ENCODE data around the gene BTRC. TPM values are rescaled to one million over a fixed set of nuclear protein-coding genes. Genes with fewer than 3 reads are reported as not detected.

BTRC gene
- total and polyA plus RNA-seq, 12 donors: 10.0 to 35.3 (median 20.3) TPM

GRCh38 chr10:101492205-101492604 lies 138.2 kb downstream of the BTRC start:
- Histone ChIP-seq H3K9me3 (replicated peaks in 1 of 3) (no peaks in the 10 kb centered on the region), H3K27me3 (no peaks in the 10 kb centered on the region), H3K4me1 (replicated peaks in 1 of 2) (peaks cover 0 to under 1% of the 10 kb centered on the region in 2 donors), H3K27ac (no peak overlapping the region), H3K36me3 (replicated peaks in 1 of 2) (no peaks in the 10 kb centered on the region), H3K4me3 (no peak overlapping the region)
- TF ChIP-seq POLR2A (IDR thresholded peaks at IDR 0.05): no peak
- TF ChIP-seq, protein P1, sequence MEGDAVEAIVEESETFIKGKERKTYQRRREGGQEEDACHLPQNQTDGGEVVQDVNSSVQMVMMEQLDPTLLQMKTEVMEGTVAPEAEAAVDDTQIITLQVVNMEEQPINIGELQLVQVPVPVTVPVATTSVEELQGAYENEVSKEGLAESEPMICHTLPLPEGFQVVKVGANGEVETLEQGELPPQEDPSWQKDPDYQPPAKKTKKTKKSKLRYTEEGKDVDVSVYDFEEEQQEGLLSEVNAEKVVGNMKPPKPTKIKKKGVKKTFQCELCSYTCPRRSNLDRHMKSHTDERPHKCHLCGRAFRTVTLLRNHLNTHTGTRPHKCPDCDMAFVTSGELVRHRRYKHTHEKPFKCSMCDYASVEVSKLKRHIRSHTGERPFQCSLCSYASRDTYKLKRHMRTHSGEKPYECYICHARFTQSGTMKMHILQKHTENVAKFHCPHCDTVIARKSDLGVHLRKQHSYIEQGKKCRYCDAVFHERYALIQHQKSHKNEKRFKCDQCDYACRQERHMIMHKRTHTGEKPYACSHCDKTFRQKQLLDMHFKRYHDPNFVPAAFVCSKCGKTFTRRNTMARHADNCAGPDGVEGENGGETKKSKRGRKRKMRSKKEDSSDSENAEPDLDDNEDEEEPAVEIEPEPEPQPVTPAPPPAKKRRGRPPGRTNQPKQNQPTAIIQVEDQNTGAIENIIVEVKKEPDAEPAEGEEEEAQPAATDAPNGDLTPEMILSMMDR (IDR thresholded peaks at IDR 0.05): no peak
- 93 to 96% (median 94%) methylated on average over 3 of the region's 3 CpGs for WGBS, 4 donors
- no peak for DNase-seq
- intact Hi-C loops (cut with DNase I): no loop called here

- intact Hi-C loops (cut with DNase I): no loop called here
- WGBS, 4 donors: 92 to 96% (median 93%) methylated on average over 1 of the region's 1 CpG
- Histone ChIP-seq H3K27me3 (no peaks in the 10 kb centered on the region), H3K9me3 (replicated peaks in 1 of 3) (no peaks in the 10 kb centered on the region), H3K4me1 (replicated peaks in 1 of 2) (no peaks in the 10 kb centered on the region), H3K4me3 (no peak overlapping the region), H3K27ac (no peak overlapping the region), H3K36me3 (replicated peaks in 1 of 2) (no peaks in the 10 kb centered on the region)
- no peak for TF ChIP-seq POLR2A (IDR thresholded peaks at IDR 0.05)
- TF ChIP-seq, protein P1 (IDR thresholded peaks at IDR 0.05): no peak
- no peak for DNase-seq
Measured at GRCh38 chr10:101492814-101493213, 138.8 kb downstream of the BTRC start.

DNA sequence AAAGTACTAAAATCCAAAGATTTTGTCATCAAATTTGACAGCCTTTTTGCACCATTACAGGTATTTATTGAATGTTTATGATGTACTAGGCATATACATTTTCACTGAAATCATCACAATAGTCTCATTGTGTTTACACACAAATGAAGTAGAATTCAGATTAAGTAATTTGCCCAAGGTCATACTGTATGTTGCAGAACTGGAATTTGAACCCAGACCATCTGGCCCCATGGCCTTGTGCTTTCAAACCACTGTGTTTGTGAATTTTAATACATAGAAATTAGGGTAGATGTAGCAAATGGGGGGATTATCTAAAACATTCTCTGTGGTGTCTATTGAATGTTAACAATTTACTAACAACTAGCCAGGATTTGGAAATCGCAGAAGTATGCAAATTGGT lies 139.3 kb downstream of the BTRC start:
- no peaks in the 10 kb centered on the region for H3K27me3 ChIP-seq
- H3K4me1 ChIP-seq (replicated peaks in 1 of 2): no peaks in the 10 kb centered on the region
- H3K36me3 ChIP-seq (replicated peaks in 1 of 2): no peaks in the 10 kb centered on the region
- no peak overlapping the region for H3K4me3 ChIP-seq
- 94 to 100% (median 99%) methylated on average over 1 of the region's 1 CpG for WGBS, 4 donors
- H3K9me3 ChIP-seq (replicated peaks in 1 of 3): no peaks in the 10 kb centered on the region
- no peak for DNase-seq
- no peak for TF ChIP-seq POLR2A (IDR thresholded peaks at IDR 0.05)
- TF ChIP-seq, protein P1 (IDR thresholded peaks at IDR 0.05): no peak
- H3K27ac ChIP-seq: no peak overlapping the region
- intact Hi-C loops (cut with DNase I): no loop called here

GRCh38 chr10:101493782-101494281 lies 139.9 kb downstream of the BTRC start:
- intact Hi-C loops (cut with DNase I): no loop called here
- Histone ChIP-seq H3K4me3 (no peak overlapping the region), H3K27ac (no peak overlapping the region), H3K27me3 (no peaks in the 10 kb centered on the region), H3K9me3 (replicated peaks in 1 of 3) (no peaks in the 10 kb centered on the region), H3K4me1 (replicated peaks in 1 of 2) (no peaks in the 10 kb centered on the region), H3K36me3 (replicated peaks in 1 of 2) (no peaks in the 10 kb centered on the region)
- no peak for TF ChIP-seq POLR2A (IDR thresholded peaks at IDR 0.05)
- TF ChIP-seq, protein P1 (IDR thresholded peaks at IDR 0.05): no peak
- WGBS, 4 donors: 67 to 90% (median 85%) methylated on average over 1 of the region's 1 CpG
- no peak for DNase-seq
